Right kidney (tissue), 9 donors: Measurements from ENCODE around the gene BLTP2.
A peak's percentile ranks its signal among the peaks of the same experiment; 100 is the strongest.
"Not testable (repeated sequence)": the region's sequence is repeated elsewhere in the genome, so short reads cannot be mapped to it uniquely, and the experiment has no call there.

Experiments
- DNase-seq: peaks from one replicate; pipeline ENCODE4 v3.0.0-alpha.2; 2016
- long read RNA-seq, 8 donors: transcript quantifications; one replicate each; lab custom pipeline, GENCODE V29; 2026

Gene BLTP2
- long read RNA-seq, donor 1, full-length matches to known transcripts = 4 of 4 reads
- long read RNA-seq, donor 1, partial matches to known transcripts = 0 of 4 reads
- long read RNA-seq, donor 1, other reads (novel, unspliced or antisense) = 0 of 4 reads
- long read RNA-seq, donor 2, partial matches to known transcripts = 0 of 2 reads
- long read RNA-seq, donor 2, other reads (novel, unspliced or antisense) = 0 of 2 reads
- long read RNA-seq, donor 3, partial matches to known transcripts = 0 of 4 reads
- long read RNA-seq, donor 3, other reads (novel, unspliced or antisense) = 0 of 4 reads
- long read RNA-seq, donor 4, partial matches to known transcripts = 5 of 10 reads
- long read RNA-seq, donor 4, other reads (novel, unspliced or antisense) = 0 of 10 reads
- long read RNA-seq, donor 5, full-length matches to known transcripts = 3 of 3 reads
- long read RNA-seq, donor 5, partial matches to known transcripts = 0 of 3 reads
- long read RNA-seq, donor 5, other reads (novel, unspliced or antisense) = 0 of 3 reads
- long read RNA-seq, donor 6, partial matches to known transcripts = 5 of 8 reads
- long read RNA-seq, donor 6, other reads (novel, unspliced or antisense) = 0 of 8 reads
- long read RNA-seq, donor 7 = 0 reads
- long read RNA-seq, donor 8, full-length matches to known transcripts = 5 of 2,330 reads
- long read RNA-seq, donor 8, partial matches to known transcripts = 2,215 of 2,330 reads
- long read RNA-seq, donor 8, other reads (novel, unspliced or antisense) = 110 of 2,330 reads

DNA sequence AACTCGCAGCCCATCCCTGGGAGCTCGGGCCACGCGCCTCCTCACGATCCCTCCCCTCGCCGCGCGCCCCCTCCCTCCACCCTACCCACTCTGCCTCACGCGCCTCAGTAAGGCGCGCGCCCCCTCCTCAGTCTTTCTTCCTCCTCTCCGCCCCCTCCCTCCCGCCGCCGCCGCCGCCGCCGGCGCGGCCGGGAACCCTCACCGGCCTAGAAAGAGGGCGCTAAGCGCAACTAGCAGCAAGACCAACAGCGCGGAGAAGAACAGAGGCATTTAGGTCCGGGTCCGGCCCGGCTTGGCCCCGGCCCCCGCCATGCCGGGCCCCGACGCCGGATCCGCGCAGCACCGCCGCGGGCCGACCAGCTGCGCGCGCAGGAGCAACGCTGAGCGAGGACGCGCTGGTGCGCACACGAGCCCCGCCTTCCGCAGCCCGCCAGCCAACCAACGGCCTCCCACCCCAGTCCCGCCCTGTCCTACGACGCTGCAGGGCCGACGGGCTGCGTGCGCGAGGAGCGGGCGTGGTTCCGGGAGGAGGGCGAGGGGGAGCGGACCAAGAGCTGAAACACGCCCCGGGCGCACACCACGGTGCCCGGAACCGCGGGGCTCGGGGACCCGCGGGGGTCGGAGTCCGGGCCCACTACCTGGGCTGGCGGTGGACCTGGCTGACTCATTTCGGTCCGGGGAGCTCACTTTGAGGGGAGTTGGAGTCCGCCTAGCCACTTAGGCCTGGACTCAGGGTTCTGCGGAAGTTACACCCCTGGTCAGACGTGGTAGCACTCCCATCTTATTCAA is at the start of gene BLTP2:
Gene BLTP2 (minus strand): TSS at position 372 of the 789 bp plus-strand sequence. CDS start 102 bp downstream, at position 270.
- DNase-seq = peak; percentile 97

DNA sequence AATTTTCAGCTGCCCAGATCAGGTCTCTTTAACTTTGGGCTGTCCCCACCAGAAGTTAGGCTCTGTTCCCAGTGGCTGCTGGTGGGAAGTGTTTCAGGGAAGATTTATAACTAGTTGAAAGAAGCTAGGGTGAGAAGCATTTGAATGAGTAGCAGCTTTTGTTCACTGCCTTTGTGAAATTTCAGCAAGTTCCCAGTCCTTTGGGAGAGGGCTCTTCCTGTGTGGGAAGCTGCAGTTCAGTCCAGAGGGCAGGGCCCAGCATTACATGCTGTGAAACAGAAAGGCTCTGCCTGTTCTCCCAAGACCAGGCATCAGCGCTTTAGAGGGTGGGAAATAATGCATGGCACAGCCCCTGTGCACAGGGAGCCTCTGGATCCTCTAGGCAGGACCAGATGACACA is 48.9 kb upstream of the BLTP2 start:
- DNase-seq = no peak

DNA sequence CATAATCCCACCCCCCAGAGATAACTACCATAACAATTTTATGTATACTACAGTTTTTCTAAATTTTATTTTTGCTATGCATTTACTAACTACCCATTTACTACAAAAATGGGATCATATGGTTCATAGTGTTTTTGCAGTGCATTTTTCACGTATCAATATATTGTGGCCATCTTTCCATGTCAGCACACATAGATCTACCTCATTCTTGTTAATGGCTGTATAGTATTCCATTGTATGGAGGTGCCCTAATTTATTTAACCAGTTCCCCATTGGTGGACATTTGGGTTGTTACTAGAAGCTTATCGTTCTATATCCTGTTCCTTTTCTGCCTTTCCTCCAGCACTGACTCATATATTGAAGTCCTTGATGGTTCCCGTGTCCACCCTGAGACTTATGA is 44.1 kb upstream of the BLTP2 start:
- no peak for DNase-seq

DNA sequence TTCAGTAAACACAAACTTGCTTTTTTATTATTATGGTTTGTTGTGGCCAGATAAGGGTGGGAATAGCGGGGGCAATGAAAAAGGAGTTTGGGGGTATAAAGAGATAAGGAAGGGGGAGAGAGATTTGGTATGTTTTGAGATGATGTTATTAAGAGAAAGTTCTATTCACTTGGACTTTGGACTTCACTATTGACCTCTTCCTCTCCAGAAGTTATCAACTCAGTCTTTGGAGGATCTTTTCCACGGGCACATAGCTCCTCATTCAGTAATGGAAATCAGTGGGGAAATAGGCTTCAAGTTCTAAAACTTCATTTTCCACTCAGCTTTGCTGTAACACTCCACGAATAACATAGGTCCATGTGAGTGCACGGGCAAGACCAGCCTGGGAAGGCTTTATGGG is 43.5 kb upstream of the BLTP2 start:
- DNase-seq = no peak

DNA sequence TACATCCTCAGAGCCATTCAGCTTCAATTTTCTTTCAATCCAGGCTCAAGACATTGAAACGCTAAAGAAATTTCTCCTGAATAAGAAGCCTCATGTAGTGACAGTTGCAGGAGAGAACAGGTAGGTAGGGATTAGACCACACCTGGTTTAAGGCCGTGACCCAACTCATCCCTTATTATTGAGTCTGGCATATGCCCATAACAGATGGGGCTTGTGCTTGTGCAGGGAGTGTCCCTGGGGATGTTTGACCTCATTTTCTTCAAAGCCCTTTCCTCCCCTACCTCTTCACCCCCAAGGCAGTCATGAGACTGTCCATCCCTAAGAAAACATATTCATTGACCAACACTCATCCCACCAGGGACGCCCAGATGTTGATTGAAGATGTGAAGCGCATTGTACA is 41.3 kb upstream of the BLTP2 start:
- DNase-seq = no peak

DNA sequence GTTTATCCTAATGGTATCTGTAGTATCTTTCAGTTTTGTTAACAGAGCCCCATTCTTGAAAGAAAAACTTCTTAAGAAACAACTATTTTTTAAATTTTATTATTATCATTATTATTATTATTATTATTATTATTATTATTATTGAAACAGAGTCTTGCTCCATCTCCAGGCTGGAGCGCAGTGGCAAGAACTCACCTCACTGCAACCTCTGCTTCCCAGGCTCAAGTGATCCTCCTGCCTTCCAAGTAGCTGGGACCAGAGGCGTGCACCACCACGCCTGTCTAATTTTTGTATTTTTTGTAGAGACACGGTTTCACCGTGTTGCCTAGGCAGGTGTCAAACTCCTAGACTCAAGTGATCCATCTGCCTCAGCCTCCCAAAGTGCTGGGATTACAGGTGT is 40.4 kb upstream of the BLTP2 start:
- DNase-seq = no peak

DNA sequence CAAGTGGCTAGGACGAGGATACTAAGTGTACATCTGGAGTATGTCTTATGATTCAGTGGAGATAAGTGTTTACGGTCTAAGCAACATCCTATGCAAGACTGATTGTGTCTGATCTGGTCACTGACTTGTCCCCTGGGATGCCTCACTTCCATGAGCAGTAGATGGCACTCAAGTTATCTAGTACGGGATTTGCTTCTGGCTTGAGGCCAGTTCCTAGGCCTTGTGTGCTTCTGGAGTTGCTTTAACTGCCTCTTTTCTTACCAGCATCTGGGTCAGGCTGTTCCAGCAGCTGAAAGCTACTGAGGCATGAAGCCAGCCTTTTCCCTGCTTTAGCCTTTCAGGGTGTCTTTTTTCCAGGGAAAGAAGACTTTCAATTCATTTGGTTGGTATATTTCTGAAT is 40.0 kb upstream of the BLTP2 start:
- no peak for DNase-seq

DNA sequence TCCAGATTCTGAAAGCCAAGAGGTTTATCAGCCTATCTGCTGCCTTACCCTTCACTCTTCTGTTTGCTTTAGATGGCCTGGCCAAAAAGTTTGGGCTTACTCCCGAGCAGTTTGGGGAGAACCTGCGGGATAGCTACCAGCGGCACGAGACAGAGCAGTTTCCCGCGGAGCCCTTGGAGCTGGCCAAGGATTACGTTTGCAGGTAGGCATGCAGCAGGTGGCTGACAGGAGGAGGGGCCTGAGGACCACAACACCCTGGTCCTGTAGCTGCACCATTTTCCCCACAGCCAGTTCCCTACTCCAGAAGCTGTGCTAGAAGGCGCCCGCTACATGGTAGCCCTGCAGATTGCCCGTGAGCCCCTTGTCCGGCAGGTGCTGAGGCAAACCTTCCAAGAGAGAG is 37.7 kb upstream of the BLTP2 start:
- DNase-seq = no peak

DNA sequence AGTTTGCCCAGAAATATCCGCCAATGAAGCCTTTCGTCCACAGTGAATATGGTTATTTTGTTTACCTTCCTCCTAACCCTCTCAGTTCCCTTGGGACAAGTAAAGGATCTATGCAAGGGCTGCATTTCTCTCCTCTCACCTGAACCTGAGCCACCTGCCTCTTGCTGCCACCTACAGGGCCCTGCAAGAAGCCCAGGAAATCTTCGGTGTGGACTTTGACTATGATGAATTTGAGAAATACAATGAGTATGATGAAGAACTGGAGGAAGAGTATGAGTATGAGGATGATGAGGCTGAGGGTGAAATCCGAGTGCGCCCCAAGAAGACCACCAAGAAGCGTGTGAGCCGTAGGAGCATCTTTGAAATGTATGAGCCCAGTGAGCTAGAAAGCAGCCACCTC is 31.0 kb upstream of the BLTP2 start:
- no peak for DNase-seq

DNA sequence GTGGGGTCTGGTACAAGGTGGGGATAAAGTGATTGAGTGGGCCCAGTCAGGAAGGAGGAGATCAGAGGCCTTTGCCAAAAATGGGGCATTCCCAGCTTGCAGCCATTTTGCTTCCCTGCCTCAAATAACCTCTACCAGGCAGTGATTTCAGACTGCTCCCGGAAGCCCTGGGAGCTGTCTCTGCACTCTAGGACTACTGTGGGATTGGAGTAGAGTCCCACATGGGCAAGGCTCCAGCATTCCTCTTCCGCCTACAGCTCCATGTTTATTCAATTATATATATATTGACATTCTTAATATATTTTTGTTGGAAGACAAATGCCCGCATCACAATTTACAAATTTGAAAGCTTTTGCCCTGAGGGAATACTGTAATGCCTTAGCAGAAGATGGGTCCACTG is 30.5 kb upstream of the BLTP2 start:
- no peak for DNase-seq

DNA sequence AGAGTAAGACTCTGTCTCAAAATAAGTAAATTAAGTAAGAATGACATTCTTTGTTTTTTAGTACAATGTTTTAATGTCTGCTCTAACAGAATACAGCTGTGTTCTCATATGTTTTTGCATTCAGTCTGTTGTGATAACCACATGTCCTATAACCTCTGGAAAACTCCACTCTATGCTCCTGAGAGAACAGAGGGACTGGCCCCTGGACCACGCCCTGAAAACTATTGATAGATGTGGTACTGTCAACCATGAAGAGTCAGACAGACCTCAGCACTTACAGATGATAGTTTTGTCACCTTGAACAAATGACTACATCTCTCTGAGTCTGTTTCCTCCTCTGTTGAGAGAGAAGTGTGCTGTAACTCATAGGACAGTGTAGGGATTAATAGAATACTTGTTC is 25.0 kb upstream of the BLTP2 start:
- DNase-seq = no peak

DNA sequence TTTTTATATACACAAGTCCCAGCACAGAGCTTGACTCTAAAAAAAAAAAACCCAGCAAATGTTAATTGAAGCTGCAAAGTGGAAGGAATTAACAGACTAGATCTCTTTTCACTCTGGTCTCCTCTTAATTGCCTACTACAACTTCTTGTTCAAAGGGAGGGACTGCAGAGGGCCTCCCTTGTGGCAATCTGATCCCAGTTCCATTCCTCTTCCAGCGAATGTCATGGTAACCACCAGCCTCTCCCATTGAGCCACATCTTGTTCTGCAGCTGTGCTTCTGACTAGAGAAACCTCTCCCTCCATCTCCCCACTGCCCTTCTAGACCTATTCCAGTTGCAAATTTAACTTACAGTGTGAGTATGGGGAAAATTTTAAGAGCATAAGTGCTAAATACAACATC is 22.9 kb upstream of the BLTP2 start:
- DNase-seq = no peak

DNA sequence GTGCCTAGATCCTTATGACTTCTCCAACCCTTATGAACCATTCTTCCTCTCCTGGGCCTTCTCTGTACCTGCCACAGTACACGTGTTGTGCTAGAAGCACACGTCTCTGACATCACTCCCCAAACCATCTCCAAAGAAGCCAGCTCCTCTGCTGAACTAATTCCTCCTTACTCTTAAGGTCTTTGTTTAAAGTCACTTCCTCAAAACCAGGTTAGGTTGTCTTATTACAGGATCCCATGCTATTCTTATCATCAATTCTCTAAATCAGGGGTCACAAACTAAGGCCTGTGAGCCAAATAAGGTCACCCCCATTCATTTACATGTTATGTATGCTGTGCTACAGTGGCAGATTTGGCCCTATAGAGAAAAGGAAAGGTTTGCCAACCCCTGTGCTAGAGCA is 21.0 kb upstream of the BLTP2 start:
- DNase-seq = no peak

DNA sequence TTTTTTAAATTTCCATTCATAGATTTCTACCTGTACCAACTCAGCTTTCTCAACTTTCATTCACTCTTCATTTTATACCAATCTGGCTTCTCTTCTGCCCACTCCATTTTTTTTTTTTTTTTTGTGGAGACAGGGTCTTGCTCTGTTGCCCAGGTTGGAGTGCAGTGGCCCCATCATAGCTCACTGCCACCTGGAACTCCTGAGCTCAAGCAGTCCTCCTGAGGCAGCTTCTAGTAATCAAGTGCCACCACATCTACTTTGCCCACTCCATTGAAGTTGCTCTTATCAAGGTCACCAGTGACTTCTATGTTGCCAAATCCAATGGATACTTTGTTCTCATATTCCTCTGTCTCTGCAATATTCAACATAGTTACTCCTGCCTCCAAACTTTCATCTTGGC is 18.8 kb upstream of the BLTP2 start:
- DNase-seq = no peak

DNA sequence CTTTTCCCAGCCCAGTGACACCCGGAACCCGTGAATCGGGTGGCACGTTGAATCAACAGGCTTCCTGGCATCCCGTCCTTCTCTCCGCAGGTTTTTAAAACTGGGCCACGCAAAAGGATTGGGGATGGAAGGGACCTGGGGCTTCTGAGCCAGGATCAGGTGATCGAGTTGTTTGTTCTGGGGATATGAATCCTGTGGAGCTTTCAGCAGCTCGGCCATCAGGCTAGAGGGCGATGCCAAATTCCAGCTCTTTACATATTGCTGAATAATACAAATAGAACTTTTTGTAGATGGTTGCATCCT is 17.5 kb upstream of the BLTP2 start:
- no peak for DNase-seq

DNA sequence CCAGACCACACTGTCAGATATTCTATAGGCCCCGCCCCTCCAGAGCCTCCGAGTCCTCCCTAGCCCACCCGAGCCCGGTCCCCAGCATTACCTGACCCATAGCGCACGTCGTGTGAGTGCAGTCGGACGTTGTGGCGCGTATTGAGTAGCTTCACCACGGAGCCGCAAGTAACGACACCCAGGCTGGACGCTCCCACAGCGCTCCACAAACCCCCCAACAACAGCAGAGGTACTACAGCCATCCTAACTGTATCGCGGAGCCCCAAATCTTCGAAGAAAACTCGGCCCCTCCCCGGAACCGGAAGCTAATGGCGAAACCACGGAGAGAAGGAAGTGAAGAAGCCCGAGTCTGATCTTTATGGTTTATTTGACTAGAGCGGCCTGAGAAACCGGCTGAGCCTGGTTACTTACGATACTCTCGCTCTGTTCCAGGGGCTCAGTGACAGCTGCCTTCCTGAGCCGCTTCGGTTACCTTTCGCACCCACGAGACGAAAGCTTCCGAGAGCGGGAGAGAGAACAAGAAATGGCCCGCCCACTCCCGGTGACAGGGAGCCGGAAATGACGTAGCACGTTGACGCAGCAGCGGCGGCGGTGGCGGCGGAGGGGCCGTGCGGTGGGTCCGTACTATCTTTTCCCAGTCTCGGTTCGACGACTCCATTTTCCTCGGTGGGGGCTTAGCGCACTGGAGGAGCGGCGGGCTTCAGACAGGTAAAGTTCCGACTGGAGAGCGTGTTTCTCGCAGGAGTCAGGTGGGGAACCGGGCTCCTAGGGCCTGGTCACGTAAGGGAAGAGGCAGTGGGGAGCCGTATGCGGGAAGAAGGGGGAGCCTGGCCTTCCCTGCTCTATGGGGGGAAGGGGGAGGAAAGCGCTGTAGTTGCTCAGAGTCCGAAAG is 16.9 kb upstream of the BLTP2 start, which contains the start of the genes SDF2 and SUPT6H:
Gene SDF2 (minus strand): TSS at position 272 of the 892 bp plus-strand sequence. CDS start 30 bp downstream, at position 242.
Gene SUPT6H (plus strand): TSS at position 571 of the 892 bp plus-strand sequence. CDS start 11,197 bp downstream, outside the sequence.
- peak; percentile 99 for DNase-seq

DNA sequence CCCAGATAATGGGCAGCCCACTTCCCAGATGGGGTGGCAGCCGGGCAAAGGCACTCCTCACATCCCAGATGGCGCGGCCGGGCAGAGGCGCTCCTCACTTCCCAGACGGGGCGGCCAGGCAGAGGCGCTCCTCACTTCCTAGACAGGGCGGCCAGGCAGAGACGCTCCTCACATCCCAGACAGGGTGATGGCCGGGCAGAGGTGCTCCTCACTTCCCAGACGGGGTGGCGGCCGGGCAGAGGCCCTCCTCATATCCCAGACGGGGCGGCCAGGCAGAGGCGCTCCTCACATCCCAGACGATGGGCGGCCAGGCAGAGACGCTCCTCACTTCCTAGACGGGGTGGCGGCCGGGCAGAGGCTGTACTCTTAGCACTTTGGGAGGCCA is 14.5 kb upstream of the BLTP2 start:
- DNase-seq = not testable (repeated sequence)

DNA sequence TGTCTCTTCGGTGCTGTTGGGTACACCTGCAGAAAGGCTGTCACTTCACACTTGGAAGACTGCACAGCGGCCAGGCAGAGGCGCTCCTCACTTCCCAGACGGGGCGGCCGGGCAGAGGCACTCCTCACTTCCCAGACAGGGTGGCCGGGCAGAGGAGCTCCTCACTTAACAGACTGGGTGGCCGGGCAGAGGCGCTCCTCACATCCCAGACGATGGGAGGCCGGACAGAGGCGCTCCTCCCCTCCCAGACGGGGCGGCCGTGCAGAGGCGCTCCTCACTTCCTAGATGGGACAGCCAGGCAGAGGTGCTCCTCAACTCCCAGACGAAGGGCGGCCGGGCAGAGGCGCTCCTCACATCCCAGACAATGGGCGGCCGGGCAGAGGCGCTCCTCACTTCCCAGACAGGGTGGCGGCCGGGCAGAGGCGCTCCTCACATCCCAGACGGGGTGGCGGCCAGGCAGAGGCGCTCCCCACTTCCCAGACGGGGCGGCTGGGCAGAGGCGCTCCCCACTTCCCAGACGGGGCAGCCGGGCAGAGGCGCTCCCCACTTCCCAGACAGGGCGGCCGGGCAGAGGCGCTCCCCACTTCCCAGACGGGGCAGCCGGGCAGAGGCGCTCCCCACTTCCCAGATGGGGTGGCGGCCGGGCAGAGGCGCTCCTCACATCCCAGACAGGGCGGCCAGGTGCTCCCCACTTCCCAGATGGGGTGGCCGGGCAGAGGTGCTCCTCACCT is 14.0 kb upstream of the BLTP2 start:
- DNase-seq = not testable (repeated sequence)

DNA sequence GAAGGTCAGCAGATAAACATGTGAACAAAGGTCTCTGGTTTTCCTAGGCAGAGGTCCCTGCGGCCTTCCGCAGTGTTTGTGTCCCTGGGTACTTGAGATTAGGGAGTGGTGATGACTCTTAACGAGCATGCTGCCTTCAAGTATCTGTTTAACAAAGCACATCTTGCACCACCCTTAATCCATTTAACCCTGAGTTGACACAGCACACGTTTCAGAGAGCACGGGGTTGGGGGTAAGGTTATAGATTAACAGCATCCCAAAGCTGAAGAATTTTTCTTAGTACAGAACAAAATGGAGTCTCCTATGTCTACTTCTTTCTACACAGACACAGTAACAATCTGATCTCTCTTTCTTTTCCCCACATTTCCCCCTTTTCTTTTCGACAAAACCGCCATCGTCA is 13.4 kb upstream of the BLTP2 start:
- not testable (repeated sequence) for DNase-seq

DNA sequence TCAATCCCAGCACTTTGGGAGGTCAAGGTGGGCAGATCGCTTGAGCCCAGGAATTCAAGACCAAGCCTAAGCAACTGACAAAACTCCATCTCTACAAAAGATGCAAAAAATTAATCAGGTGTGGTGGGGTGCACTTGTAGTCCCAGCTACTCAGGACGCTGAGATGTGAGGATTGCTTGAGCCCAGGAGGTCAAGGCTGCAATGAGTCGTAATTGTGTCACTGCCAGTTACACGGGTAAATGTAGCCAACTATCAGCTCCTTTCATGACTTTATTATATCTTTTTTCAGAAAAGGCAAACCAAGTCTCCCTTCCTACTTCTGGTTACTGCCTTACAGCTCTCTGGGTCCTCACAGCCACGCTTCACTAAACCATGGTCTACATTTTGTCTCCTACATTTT is 12.8 kb upstream of the BLTP2 start:
- no peak for DNase-seq

DNA sequence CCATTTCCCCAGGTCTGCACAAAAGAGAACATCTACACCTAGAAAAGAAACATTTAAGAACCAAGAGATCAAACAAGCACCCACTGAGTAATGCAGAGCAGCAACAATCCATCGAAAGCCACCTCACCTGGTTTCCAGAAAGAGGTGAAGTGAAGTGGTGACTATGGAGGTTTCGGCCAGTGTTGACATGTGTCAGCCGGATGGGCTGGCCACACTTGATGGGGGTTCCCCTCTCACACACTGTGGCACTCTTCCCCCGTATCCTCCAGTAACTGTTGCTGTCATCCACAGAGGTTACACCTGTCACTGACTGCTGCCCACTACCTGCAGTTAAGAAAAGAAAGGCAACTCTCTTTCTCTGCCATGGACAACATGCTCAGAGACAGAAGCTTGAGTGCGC is 10.2 kb upstream of the BLTP2 start:
- no peak for DNase-seq
